Medulla oblongata (tissue), 1 donor: ENCODE results near the gene CRBN.

ENCODE experiments used
- DNase-seq: peaks from one replicate; pipeline ENCODE4 v3.0.0-alpha.2; 2015; ENCODE audit errors: extremely low spot score

The CRBN gene

DNA sequence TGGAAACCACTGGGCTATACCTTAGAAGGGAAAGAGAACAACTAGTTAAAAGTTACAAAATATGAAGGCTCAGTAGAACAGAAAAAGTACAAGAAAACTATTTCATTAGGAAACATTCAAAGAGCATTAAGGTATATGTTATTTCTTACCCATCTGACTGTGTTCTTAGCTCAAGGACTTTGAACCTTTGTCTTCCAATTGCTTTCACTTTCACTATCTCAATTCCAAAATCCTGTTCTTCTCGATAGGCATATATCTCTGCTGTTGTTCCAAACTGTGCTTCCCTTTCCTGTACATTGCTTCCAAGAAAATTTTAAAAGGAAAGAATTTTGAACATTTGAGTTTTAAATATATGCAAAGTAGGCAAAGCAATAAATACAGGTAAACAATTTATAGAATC lies 6.9 kb downstream of the CRBN start:
- no peak for DNase-seq

DNA sequence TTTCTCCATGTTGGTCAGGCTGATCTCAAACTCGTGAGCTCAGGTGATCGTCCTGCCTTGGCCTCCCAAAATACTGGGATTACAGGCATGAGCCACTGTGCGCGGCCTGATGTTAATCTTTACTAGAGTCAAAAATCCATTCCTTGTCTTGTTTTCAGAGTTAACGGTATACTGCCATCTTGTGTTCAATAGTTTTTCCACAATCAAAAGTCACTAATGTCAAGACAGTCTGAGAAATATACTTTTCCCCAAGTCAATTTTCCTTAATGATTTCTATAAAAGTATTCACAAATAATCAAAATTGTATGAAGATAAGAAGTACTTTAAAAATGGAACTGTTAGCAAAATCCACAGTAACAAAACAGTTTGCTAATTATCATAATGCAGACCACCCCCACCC lies 8.5 kb downstream of the CRBN start:
- DNase-seq = peak; percentile 51

DNA sequence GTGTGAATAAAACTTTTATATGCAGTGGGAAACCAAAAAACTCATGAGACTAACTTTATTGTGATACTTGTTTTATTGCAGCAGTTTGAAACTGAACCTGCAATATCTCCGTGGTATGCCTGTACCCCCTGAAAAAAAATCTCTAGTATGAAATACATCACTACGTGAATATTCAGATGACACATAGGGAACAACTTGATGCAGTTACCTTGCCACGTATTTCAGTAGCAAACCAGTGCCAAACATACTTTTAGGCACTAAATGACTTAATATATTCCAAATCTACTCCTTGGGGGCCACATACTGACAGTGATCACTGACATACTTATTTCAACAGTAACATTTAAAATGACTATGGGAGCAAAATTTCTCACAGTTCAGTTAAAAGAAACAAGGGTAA lies 13.8 kb downstream of the CRBN start:
- no peak for DNase-seq

DNA sequence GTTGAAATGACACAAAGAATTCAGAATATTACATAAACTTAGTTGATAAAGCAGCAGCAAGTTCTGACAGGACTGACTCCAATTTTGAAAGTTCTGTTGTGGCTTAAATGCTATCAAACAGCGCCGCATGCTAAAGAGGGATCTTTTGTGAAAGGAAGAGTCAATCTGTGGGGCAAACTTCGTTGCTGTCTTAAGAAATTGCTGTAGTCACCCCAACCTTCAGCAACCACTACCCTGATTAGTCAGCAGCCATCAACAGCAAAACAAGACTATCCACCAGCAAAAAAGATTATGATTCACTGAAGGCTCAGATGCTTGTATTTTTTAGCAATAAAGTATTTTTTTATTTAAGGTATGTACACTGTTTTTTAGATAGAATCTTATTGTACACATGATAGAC lies 14.2 kb downstream of the CRBN start:
- DNase-seq = no peak

DNA sequence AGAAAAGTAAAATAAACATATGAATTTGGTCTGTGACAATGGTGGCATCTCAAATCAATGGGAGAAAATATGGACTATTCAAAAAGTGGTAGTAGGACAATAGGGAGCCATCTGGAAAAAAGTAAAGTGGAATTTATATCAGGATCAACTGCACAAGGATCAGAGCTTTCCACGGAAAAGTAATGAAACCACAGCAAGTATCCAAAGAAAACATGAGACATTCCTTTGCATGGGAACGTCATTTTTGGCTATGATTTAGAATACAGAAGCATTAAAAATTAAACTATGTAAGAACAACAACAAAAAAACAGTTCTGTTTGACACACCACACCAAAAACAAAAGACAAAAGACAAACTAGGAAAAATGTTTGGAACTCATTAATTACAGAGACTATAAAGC lies 18.7 kb downstream of the CRBN start:
- DNase-seq = no peak

DNA sequence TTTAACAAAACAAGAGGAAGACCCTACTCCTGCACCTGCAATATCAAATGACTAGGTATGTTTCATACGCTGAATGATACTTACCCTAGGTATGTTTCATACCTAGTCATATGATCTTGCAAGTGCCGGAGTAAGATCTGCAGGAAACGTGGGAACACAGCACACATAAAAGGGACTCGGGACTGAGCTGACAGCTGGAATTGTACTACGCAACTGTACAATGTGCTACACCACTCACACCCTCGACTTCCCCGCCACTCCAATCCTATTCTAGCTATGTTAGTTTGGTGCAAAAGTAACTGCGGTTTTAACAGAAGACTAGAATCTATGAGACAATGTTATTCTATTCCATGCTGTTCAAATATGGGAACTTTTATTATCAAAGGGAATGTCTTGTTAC lies 22.0 kb downstream of the CRBN start:
- no peak for DNase-seq

DNA sequence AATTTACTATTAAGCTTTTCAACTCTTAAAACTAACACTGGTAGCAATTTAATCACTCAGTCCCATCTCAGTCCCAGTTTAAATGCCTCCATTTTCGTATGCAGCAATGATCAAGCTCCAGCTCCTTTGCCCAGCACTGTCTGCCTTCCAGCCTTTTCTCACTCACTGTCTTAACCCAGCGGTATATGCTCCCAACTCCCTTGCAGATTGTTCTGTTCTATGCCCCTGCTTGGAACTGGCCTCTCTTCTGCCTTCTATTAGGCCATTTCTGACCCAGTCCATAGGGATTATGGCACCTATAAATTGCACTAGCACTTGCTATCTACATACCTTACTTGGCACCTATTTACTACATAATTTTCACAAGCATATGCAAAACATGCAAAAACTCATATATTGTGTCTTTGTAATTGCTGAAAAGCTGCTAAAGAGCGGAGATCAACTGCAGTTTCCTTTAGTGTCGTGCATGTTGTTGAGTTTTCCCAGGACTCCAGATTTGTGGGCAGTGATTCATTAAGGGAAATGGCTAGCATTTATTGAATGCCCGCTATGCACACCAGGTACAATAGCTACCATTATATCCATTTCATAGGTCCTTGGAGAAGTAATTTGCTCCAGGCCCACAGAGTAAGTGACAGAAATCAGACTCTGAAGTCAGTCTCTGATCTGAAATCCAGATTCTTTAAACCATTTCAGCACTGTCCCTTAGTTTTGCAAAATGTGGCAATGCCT lies 24.4 kb downstream of the CRBN start:
- DNase-seq = no peak

DNA sequence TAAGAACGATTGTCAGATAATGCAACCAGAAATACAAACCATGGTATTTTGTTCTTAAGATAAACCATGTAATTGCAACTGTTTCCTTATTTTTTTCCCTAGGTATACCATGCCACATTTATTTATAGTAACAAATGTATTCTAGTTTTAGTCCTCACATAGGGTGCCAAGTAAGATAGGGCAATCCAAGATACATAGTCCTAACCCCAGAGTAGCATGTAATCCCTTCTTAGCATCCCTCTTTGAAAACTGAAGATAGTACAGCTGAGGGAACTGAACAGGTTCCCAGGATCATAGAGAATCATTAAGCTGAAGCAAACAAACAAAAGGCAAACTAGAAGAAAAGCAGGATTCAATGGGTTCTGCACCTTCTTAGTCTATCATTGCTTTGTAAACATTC lies 28.0 kb downstream of the CRBN start:
- DNase-seq = no peak

DNA sequence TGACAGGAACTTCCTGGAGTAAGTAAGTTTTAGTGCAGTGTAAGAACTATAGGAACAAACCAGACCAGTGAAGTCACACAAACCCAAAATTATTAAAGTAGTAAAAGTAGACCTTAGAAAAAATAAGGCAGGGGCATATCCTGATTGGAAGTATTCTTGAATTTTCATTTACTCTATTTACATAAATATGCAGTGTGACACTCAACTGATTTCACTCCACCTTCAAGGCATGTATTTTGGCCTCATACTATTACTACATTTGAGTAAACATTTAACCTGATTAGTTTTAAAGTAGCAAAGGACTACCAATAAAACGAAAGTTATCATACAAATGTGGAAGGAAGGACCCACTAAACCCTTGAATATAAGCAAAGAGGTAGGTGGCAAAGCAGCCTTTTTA lies 29.9 kb downstream of the CRBN start:
- DNase-seq = no peak

DNA sequence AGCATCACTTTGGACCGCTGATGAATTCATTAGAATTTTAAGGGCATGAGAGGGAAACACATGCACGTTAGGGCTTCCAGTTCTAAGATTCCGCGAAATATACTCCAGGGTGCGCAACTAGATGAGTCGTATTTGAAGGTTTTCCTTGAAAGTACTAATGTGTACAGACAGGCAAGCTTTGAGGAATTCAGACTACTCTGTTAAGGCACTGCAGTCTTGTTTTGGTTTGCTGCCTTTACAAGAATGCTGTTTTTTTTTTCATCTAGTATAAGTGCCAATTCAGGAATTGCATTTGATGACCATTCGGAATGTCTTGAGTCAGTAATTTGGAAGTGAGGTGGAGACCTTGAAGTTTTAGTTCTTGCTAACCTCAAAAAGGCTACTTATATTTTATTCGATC lies 33.7 kb downstream of the CRBN start:
- DNase-seq = no peak

DNA sequence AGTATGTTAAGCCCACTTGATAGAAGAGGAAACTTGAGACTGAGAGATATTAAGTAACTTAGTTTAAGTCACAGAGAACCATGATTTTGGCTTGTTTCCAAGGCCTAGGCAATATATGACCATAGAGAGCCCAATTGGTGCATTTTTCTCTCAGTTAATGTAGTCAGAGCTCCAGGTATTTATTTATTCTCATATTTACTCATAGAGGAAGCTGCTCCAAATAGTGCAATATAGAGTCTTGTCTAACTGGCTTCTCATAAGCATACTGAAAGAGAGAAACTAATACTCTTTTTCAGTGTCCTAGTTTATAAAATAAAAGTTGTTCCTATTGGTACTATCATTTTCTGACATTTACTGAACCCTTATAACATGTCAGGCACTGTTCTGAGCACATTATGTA lies 37.6 kb downstream of the CRBN start:
- DNase-seq = no peak

DNA sequence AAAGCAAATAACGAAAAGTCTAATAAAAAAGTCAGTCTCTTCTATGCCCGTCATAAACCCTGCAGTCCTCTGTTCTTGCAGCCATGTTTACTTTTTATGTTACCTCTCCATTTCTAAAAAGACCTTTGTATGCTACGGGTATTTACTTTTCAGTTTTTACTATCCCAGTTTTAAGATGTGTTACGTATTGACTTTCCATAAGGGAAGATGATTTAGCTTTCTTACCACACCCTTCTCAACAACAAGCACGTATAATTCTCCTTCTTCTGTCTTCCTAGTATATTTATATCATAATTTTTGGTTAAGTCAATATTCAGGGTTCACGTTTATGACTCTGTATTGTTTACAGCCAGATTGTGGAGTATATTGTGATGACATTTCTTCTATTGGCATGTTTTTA lies 42.0 kb downstream of the CRBN start:
- DNase-seq = no peak

DNA sequence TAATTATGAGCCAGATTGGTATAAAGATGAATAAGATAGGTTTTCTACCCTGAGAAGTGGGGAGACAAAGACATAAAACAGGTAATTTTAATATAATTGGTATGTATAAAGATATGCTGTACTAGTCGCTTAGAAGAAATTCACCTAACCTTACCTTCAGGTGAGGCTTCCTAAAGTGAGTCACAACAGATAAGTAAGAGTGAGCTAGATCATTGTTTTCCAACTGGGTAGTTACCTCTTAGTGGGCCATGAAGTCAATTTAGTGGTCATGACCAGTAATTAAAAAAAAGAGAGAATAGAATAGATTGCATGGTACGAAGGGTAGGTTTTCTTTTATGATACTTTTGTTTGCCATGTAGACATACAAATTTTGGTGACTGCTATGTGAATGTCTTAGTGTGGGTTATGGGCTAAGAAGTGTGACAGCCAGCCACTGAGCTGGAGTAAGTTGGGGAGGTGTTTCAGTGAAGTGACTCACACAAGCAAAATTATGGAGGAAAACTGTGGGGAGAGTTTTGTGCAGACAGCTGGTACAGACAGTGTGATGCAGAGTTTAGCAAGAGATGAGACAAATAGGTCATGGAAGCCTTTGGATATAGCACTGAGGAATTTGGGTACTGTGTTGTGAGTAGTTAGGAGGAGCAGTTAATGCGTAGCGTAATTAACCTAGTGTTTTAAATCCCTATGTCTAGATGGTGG lies 44.6 kb downstream of the CRBN start:
- no peak for DNase-seq

DNA sequence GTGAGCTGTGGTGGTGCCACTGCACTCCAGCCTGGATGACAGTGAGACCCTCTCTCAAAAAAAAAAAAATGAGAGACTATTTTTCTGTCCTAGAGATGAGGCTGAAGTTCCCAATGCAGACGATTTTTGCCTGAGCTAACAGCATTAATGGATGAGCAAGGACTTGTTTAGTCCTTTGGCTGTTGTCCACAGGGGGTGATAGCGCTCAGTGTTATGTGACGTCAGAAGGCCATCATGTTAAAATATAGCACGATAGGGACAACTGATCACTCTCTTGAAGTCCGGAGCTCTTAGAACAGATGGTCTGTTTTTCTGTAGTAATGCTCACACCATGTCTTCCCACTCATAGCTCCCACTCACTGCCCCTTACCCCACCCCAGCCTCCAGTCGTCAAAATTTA lies 46.0 kb downstream of the CRBN start:
- DNase-seq = no peak

DNA sequence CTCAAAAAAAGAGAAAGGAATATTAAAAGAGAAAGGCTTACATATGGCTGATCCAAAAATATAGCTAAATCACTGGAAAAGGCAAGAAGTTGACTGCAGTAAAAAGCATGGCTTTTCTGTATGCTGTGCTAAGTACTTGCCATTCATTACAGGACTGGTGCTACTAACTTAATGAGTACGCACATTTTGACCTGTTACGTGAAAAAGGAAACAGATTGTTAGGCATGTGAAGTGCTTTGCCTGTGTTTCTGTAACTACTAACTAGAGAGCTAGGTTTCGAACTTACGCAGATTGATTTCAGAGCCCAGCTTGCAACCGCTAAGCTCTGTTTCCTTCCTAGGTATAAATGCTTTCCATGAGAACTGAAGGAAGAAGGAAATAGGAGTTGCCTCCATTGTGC lies 49.9 kb downstream of the CRBN start:
- DNase-seq = no peak

DNA sequence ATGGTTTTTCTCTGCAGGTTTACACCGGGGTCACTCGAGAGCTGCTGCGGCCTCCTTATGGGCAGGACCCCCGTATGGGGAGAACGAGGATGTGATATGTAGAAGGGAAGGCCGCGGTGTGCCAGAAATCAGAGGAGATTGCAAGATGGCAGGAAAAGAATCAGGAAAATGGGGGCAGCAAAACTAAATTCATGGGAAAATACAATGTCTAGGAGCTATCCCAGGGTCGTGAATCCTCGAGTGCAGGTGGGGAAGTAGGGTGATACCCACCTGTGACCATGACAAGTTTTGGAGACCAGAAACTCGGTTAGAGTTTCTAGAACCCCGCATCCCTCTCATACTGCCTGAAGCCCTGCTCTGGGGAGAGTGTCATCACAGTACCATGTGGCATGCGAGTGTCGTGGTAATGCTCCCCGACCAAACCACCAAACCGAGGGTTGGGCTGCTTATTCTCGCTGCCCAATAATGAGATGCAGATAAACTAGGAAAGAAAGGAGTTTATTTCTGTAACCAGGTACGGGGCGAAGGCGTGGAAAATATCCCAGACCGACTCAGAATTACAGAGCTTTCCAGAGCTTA lies 52.0 kb downstream of the CRBN start:
- peak; percentile 9 for DNase-seq

DNA sequence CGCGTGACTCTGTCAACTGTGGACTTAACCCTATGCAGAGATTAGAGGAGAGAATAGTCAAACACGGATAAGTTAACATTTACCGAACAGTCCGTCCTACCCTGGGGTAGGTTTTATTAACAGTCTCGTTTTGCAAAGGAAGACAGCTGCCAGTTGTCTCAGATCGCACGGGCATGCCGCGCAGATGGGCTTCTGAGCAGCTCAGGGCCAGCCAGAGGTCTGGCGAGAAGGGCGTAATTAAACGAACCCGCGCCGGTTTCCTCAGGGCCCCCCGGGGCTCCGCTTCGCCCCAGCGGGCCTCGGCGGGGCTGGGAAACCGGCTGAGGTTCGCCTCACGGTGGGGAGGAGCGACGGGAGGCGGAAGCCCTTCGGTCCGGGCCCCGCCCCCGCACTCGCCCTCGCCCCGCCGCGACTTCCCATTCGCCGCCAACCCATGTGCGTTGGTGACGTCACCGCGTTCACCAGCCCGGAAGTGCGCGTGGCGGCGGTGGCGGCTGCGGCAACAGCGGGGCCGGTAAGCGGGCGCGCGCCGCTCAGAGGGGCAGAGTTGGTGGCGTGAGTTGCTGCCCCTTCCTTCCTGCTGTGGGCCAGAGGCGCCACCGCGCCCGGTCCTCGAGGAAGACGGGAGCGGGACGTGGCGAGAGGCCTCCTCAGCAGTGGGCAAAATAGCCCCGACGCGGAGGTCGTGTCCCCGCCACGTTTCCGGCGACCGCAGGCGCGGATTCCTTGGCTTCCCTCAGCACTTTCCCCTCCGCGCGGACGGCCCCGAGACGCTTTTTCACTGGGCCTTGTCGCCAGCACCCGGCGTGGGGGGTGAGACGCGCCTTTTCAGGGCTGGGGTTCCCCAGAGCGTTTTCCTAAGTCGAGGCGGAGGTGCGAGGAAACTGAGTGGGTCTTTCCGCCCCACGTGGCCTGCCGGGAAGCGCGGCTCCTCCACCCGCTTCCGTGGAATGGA lies 52.7 kb downstream of the CRBN start, which contains the start of gene TRNT1:
TRNT1 (plus strand) TSS at position 464 of the 955 bp plus-strand sequence. CDS start 2,101 bp downstream, outside the sequence.
- DNase-seq = peak; percentile 94

DNA sequence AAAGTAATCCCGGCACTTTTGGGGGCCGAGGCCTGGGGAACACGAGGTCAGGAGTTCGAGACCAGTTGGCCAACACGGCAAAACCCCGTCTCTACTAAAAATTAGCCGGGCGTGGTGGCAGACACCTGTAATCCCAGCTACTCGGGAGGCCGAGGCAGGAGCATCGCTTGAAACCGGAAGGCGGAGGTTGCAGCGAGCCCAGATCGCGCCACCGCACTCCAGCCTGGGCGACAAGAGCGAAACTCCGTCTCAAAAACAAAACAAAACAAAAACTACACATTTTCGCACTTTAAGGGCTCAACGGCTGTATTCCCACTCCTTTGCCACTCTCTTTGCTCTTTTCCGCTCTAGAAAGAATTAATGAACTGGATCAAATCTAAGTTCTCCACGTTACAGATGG lies 53.5 kb downstream of the CRBN start:
- no peak for DNase-seq

DNA sequence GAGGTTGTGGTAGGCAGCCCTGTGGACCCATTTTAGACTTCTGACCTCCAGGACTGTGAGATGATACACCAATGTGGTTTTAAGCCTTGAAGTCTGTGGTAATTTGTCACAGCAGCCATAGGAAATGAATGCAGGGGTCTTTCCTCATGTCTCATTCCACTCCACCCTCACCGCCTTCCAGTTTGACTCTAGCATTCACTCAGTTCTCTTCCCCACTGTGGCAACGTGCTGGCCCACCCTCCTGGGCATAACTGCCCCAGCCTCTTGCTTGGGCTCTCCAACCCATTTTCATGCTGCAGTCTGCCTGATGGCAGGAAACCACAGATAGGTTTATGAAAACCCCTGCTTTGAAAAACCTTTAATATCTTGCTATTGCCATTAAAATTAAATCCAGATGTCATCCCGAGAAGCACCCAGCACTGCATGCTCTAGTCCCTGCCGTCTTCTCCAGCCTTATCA lies 60.1 kb downstream of the CRBN start:
- no peak for DNase-seq

DNA sequence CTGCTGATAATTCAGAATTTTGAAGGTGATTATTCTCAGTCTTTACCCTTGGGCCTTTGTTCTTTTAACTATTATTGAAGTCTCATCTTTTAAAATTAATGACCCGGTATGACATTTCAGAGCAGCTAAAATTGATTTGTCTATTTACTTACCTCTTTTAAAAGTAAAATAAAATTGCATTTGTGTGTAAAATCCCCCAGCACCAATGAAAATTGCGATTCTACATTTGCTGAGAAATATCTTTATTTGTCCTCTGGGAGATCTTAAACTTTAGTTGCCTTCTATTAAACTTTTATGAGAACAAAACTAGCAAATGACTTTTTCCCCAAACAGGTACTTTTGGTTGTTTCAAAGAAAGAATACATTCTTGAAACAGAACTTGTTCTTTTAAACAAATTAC lies 61.8 kb downstream of the CRBN start:
- no peak for DNase-seq

DNA sequence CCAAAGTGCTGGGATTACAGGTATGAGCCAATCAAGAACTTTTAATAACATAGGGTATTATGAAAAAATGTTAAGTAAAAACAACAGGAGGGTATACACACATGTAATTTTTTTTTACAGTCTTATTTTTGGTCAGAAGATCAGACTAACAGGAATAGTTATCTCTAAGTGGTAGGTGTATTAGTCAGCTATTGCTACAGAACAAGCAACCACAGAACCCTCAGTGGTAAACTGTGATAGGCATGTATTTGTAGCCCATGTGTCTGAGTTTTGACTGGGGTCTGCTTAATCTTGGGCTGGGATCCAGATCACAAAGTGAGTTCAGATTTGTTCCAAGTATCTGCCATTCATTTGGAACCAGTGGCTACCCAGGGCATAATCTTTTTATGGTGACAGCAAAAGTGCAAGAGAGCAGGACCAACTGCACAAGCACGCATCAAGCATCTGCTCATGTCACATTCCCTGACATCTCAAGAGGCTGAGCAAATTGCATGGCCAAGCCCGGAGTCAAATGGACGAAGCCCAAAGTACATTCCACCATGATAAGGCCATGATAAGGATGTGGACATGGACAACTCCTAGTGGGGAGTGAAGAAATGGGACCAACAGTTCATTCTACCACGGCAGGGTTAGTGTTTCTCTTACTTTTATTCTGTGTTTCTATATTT lies 66.3 kb downstream of the CRBN start:
- no peak for DNase-seq
